AG08396 (cell line): ENCODE data around the gene ARL10.

Source experiments
- DNase-seq: peaks from one replicate; pipeline ENCODE4 v3.0.0; 2012; ENCODE audit warnings: low spot score, mixed read lengths

Gene ARL10

DNA sequence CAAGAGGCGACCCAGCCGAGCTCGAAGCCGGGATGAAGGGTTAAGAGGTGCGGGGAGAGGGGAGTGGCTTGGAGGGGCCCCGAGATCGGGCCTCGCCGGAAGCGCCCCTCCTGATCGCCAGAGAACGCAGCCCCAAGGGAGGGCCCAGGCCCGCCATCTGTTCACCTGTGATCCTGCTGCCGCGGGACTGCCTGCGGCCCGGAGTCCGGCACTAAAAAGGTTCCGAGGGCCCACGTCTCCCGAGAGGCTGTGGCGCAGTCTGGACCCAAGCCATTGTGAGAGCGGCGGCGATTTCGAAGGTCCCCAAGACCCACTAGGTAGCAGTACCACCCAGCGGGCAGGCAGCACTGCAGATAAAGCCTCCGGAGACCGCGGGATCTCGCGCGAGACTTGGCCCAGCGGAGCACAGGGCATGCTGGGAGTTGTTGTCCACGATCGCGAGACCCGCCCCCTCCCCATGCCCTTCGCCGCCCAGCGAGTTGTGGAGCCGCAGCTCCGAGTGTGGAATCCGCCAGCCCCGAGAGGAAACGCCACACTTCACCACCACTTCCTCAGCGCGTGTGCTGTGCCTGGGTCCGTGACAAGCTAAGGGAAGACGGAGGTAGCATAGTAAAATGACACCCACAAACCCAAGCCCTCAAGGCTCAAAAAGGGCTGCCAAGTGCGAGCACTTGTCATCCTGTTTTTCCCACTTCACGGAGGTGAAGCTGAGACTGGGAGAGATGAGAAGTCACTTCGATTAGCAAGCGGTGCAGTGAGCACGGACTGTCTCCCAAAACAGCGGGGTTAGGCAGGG is 3.7 kb upstream of the ARL10 start, which contains the start of gene KIAA1191:
Gene KIAA1191 (minus strand): TSS at position 328 of the 796 bp plus-strand sequence. CDS start 2,256 bp downstream, outside the sequence.
- peak; percentile 92 for DNase-seq

GRCh38 chr5:176362233-176362490 is 3.1 kb upstream of the ARL10 start:
- no peak for DNase-seq

- DNase-seq = no peak
Measured at GRCh38 chr5:176364765-176365350, 429 bp upstream of the ARL10 start.

DNA sequence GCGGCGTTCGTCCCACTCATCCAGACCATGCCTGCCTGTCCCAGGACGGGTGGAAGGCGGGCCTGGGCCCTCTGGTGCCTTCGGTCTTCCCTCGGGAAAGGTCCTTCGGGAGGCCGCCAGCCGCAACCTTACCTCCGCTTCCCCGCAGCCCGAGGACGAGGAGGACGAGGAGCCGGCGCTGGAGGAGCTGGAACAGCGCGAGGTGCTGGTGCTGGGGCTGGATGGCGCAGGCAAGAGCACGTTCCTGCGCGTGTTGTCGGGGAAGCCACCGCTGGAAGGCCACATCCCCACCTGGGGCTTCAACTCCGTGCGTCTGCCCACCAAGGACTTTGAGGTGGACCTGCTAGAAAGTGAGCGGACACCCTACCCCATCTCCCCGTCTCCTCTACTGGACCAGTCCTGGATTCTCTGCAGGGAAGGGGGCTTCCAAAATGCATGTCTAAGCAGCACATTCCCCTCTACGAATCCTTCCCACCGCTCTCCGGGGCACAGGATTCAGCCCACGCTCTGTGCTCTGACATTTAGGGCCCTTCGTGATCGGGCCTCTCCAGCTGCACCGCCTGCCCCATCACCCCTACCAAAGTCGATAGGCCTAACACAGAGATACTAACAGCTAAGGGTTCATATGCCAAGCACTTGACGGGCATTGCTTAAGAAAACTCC is 1.1 kb downstream of the ARL10 start:
- DNase-seq = no peak

GRCh38 chr5:176368726-176369125 is 3.4 kb downstream of the ARL10 start:
- DNase-seq = no peak

DNA sequence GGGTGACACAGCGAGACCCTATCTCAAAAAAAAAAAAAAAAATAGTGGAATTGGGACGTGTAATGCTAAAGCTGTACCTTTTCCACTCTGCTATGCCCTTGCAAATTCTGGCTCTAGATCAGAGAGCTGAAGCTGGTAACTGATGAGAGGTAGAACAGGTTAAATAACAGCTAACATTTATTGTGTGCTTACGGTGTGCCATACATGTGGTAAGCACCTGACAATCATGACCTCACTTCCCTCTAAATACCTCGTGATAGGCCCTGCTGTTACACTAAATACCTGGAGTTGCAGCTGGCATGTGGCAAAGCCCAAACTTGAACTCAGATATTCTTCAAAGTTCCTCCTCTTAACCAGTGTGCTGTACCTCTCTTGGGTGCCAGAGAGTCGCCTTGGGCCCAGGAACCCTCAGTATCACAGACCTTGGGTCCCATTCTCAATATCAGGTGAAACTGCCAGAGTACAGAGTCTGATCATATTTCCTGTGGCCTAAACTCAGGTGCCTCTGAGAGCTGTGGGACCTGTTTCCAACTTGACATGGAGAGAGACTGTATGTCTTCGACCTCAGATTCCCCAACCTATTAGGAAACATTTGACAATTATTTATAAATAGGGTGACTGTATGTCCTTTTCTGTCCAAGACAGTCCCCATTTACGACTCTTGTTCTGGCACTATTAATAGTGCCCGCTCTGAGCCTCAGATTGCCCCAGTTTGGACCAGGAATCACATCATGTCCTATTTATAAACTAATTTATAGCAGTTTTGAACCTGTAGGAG is 4.8 kb downstream of the ARL10 start:
- DNase-seq = no peak

- no peak for DNase-seq
Measured at GRCh38 chr5:176371621-176372539, 6.6 kb downstream of the ARL10 start.

- no peak for DNase-seq
Measured at GRCh38 chr5:176373100-176373818, 8.0 kb downstream of the ARL10 start.

- DNase-seq = no peak
Measured at GRCh38 chr5:176379881-176380280, 14.6 kb downstream of the ARL10 start.

- peak; percentile 27 for DNase-seq
Measured at GRCh38 chr5:176381423-176381822, 16.1 kb downstream of the ARL10 start.

- no peak for DNase-seq
Measured at GRCh38 chr5:176381979-176382378, 16.7 kb downstream of the ARL10 start.

DNA sequence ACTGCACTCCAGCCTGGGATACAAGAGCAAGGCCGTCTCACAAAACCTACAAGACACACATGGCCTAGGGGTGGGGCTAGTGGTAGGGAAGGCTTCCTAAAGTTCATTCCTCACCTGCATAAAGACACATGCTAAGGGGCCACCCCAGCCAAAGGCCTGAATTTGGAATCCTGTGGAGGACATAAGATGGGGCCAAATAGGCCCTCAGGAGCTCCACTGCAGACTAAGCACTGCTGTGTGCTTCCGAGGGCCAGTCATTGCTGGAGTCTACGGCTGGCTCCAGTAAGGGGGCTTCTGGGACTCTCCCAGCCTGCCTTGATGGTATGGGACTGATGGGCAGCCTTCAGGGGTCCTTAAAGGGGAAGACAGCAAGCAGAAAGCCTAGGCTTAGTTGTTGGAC is 17.4 kb downstream of the ARL10 start:
- DNase-seq = no peak

DNA sequence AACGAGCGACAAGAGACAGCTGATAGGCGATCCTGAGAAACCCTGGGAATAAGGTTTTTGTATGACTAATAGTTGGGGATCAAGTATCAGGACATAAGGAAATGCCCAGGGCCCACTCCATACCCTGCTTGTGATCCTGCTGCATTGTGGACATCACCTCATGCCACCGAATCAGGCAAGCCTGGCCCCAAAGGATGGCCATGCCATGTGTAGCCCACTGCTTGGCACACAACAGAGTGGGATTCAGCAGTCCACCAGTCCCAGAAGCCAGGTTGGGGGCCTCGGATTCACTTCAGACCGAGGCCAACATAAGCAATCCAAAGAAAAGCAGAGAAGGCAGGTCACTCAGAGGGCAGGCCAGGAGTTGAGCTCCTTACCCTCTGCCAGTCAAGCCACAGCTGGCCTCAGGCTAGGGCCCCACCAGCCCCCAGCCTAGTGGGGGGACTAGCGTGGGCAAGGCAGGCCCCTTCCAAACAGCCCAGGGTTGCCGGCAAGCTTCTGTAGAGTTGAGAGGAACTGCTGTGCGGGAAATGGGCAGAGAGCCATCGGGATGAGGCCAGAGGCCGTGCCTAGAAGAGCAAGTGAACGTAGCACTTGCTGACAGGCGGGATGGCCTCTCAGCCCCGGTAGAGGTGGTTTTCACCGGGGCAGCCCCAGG is 18.1 kb downstream of the ARL10 start:
- no peak for DNase-seq

DNA sequence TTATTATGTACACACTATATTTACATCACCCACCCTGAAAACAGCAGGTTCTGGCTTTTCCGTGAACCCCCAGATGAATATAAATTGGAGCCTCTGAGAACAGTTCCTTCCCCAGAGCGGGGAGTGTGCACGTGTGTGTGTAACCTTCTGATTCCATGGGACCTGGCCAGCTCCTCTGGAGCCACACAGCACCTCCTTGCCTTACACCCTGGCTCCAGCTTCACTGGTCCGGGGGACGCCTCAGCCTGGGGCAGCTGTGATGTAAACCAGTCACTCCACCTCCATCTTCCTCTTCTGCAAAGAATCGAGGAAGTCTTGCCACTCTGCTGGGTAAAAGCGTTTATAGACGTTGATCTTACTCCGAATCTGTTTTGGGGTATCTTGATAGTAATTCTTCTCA is 18.7 kb downstream of the ARL10 start:
- DNase-seq = no peak

GRCh38 chr5:176384366-176384930 is 19.2 kb downstream of the ARL10 start:
- no peak for DNase-seq

GRCh38 chr5:176384991-176385390 is 19.7 kb downstream of the ARL10 start:
- no peak for DNase-seq

- no peak for DNase-seq
Measured at GRCh38 chr5:176386491-176386890, 21.2 kb downstream of the ARL10 start.

DNA sequence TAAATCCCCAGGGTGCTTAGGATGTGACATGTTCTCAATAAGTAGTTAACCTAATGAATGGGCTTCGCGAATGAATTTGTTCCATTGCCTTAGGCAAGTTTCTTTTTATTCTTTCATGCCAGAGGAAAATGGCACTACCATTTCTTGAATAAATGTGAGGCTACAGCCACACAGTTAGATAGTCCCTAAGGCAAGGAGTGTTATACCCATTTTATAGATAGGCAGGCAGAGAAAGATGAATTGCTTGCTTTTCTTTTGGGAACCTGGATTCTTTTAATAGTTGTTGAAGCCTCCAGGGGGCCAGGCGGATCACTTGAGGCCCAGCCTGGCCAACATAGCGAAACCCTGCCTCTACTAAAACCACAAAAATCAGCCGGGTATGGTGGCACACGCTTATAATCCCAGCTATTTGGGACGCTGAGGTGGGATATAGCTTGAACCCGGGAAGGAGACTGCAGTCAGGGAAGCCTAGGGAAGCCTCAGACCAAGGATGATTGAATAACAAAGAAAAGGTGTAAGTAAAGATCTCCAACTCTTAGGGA is 22.2 kb downstream of the ARL10 start:
- DNase-seq = no peak

DNA sequence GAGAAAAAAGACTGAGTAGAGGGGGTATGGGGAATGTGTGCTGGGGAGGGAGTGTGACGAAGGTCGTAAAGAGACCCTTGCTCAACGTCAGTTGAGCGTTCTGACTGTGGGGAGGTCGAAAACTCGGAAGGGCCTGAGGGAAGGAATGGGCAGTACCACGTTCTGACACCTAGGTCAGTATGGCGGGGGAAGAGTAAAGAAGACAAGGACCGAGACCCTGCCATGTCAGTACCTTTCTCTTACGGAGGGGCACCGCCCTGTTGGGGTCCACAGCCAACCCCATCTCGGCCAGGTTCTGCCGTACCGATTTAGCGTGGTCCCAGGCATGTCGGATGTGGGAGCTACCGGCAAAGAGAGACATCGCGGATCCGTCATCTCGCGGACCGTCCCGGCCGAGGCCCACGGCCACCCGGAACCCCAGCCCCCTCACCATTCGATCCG is 22.7 kb downstream of the ARL10 start:
- peak; percentile 36 for DNase-seq
